ENCODE measurements around the gene DMKN.

DNA sequence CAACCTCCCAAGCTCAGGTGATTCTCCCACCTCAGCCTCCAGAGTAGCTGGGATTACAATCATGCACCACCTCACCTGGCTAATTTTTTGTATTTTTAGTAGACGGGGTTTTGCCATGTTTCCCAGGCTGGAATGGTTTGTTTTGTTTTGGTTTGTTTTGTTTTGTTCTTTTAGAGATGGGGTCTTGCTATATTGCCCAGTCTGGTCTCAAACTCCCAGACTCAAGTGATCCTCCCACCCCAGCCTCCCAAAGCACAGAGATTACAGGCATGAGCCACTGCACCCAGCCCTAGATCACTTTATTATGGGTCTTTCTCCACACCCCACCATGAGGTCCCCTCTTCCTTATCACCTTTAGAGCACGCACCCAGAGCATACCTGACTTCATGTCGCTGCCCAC, 15.2 kb downstream of the DMKN start:
- no peak for TF ChIP-seq GATA2 (IDR thresholded peaks at IDR 0.05; ENCODE audit: low read depth, low read length)
- TF ChIP-seq GATA3 (IDR thresholded peaks at IDR 0.05; ENCODE audit: low read depth, low read length): no peak
